Amniotic epithelial cell (primary cell): ENCODE data around the gene LTV1.
"Not testable (repeated sequence)": the region's sequence is repeated elsewhere in the genome, so short reads cannot be mapped to it uniquely, and the experiment has no call there.

ENCODE experiments used
- DNase-seq: peaks from one replicate; pipeline ENCODE4 v3.0.0-alpha.2; 2010; ENCODE audit warnings: low read depth

LTV1 gene

GRCh38 chr6:143842461-143842901 lies 657 bp upstream of the LTV1 start:
- peak; percentile 37 for DNase-seq

- DNase-seq = no peak
Measured at GRCh38 chr6:143843677-143843999, 500 bp downstream of the LTV1 start.

GRCh38 chr6:143844006-143844405 lies 868 bp downstream of the LTV1 start:
- peak; percentile 17 for DNase-seq

- peak; percentile 45 for DNase-seq
Measured at GRCh38 chr6:143845033-143845432, 1.9 kb downstream of the LTV1 start.

- DNase-seq = not testable (repeated sequence)
Measured at GRCh38 chr6:143851706-143852105, 8.6 kb downstream of the LTV1 start.

- not testable (repeated sequence) for DNase-seq
Measured at GRCh38 chr6:143855057-143855456, 11.9 kb downstream of the LTV1 start.

- DNase-seq = not testable (repeated sequence)
Measured at GRCh38 chr6:143856762-143857161, 13.6 kb downstream of the LTV1 start.

GRCh38 chr6:143857651-143858050 lies 14.5 kb downstream of the LTV1 start:
- no peak for DNase-seq

- peak; percentile 52 for DNase-seq
Measured at GRCh38 chr6:143859891-143860660, 16.9 kb downstream of the LTV1 start.

GRCh38 chr6:143863771-143864170 lies 20.6 kb downstream of the LTV1 start:
- DNase-seq = no peak

- peak; percentile 29 for DNase-seq
Measured at GRCh38 chr6:143864234-143864633, 21.1 kb downstream of the LTV1 start, which contains the start of gene ZC2HC1B. TSS of gene ZC2HC1B (plus strand) at chr6:143864474. CDS start at chr6:143864540, 66 bp downstream.

- DNase-seq = no peak
Measured at GRCh38 chr6:143867236-143867635, 24.1 kb downstream of the LTV1 start.

- DNase-seq = not testable (repeated sequence)
Measured at GRCh38 chr6:143868808-143869207, 25.7 kb downstream of the LTV1 start.

- not testable (repeated sequence) for DNase-seq
Measured at GRCh38 chr6:143871202-143871730, 28.1 kb downstream of the LTV1 start.

- DNase-seq = peak; percentile 16
Measured at GRCh38 chr6:143872201-143872600, 29.1 kb downstream of the LTV1 start.

GRCh38 chr6:143873600-143873999 lies 30.5 kb downstream of the LTV1 start:
- not testable (repeated sequence) for DNase-seq

GRCh38 chr6:143874503-143874902 lies 31.4 kb downstream of the LTV1 start:
- not testable (repeated sequence) for DNase-seq

- no peak for DNase-seq
Measured at GRCh38 chr6:143877584-143878271, 34.6 kb downstream of the LTV1 start.

GRCh38 chr6:143878272-143878760 lies 35.2 kb downstream of the LTV1 start:
- peak; percentile 20 for DNase-seq

GRCh38 chr6:143880412-143880811 lies 37.3 kb downstream of the LTV1 start:
- no peak for DNase-seq

GRCh38 chr6:143882401-143882930 lies 39.3 kb downstream of the LTV1 start:
- no peak for DNase-seq

GRCh38 chr6:143884216-143884900 lies 41.2 kb downstream of the LTV1 start:
- DNase-seq = no peak
